Chondrocyte (in vitro differentiated cells): ENCODE data around the gene SLC28A1. TPM values are rescaled to one million over a fixed set of nuclear protein-coding genes. Genes with fewer than 3 reads are reported as not detected.

Source experiments
- DNase-seq: peaks from one replicate; pipeline ENCODE4 v3.0.0; 2021; ENCODE audit warnings: mixed read lengths, low spot score
- H3K27ac Mint-ChIP-seq: one replicate; pipeline ENCODE4 v1.8.0; 2021; ENCODE audit warnings: mild to moderate bottlenecking, moderate library complexity, mixed read lengths; ENCODE audit not compliant: unreplicated experiment
- H3K27me3 Mint-ChIP-seq: 2 replicates; pipeline ENCODE4 v1.8.0; 2021; ENCODE audit warnings: low read depth, mixed read lengths
- H3K36me3 Mint-ChIP-seq: 2 replicates; pipeline ENCODE4 v1.8.0; 2021; ENCODE audit warnings: low read depth, mixed read lengths
- H3K4me1 Mint-ChIP-seq: 2 replicates; pipeline ENCODE4 v1.8.0; 2021; ENCODE audit warnings: low read depth, mild to moderate bottlenecking, mixed read lengths
- H3K4me3 Mint-ChIP-seq: one replicate; pipeline ENCODE4 v1.8.0; 2021; ENCODE audit warnings: mild to moderate bottlenecking, moderate library complexity, mixed read lengths; ENCODE audit not compliant: unreplicated experiment
- H3K9me3 Mint-ChIP-seq: 2 replicates; pipeline ENCODE4 v1.8.0; 2021; ENCODE audit warnings: low read depth, mixed read lengths
- CTCF ChIP-seq: fragments of 200-600 bp; sonication (generic); IDR thresholded peaks from 2 replicates; pipeline ENCODE4 v1.5.0; 2021; ENCODE audit warnings: antibody characterized with exemption, mild to moderate bottlenecking, moderate library complexity
- total RNA-seq: library from RNA; stranded (reverse); gene quantifications from 3 replicates; pipeline ENCODE4 v1.2.1, GENCODE V29; 2021

The SLC28A1 gene
- total RNA-seq, 1 donor from 2014 or later = not detected

GRCh38 chr15:84914351-84914750 lies 29.9 kb downstream of the SLC28A1 start:
- no peaks in the 10 kb centered on the region for H3K27me3 Mint-ChIP-seq
- H3K4me1 Mint-ChIP-seq = peaks cover 61% of the 10 kb centered on the region
- TF ChIP-seq CTCF = no peak
- H3K36me3 Mint-ChIP-seq = no peaks in the 10 kb centered on the region
- no peak overlapping the region for H3K4me3 Mint-ChIP-seq
- DNase-seq = no peak
- H3K9me3 Mint-ChIP-seq = no peaks in the 10 kb centered on the region
- H3K27ac Mint-ChIP-seq = peak overlapping the region; percentile 100

GRCh38 chr15:84914909-84915605 lies 30.6 kb downstream of the SLC28A1 start:
- TF ChIP-seq CTCF = no peak
- Mint-ChIP-seq H3K27ac (peak overlapping the region; percentile 100), H3K27me3 (no peaks in the 10 kb centered on the region), H3K36me3 (no peaks in the 10 kb centered on the region), H3K4me1 (peaks cover 61% of the 10 kb centered on the region), H3K9me3 (no peaks in the 10 kb centered on the region), H3K4me3 (peak overlapping the region; percentile 56)
- no peak for DNase-seq

- TF ChIP-seq CTCF = no peak
- Mint-ChIP-seq H3K36me3 (no peaks in the 10 kb centered on the region), H3K27ac (peak overlapping the region; percentile 100), H3K4me1 (peaks cover 60% of the 10 kb centered on the region), H3K27me3 (no peaks in the 10 kb centered on the region), H3K4me3 (peak overlapping the region; percentile 24), H3K9me3 (no peaks in the 10 kb centered on the region)
- DNase-seq = no peak
Measured at GRCh38 chr15:84915606-84915958, 31.1 kb downstream of the SLC28A1 start.

GRCh38 chr15:84917452-84917851 lies 33.0 kb downstream of the SLC28A1 start:
- Mint-ChIP-seq H3K27ac (no peak overlapping the region), H3K36me3 (no peaks in the 10 kb centered on the region), H3K4me3 (no peak overlapping the region), H3K9me3 (no peaks in the 10 kb centered on the region), H3K27me3 (no peaks in the 10 kb centered on the region), H3K4me1 (peaks cover 46% of the 10 kb centered on the region)
- no peak for TF ChIP-seq CTCF
- no peak for DNase-seq

DNA sequence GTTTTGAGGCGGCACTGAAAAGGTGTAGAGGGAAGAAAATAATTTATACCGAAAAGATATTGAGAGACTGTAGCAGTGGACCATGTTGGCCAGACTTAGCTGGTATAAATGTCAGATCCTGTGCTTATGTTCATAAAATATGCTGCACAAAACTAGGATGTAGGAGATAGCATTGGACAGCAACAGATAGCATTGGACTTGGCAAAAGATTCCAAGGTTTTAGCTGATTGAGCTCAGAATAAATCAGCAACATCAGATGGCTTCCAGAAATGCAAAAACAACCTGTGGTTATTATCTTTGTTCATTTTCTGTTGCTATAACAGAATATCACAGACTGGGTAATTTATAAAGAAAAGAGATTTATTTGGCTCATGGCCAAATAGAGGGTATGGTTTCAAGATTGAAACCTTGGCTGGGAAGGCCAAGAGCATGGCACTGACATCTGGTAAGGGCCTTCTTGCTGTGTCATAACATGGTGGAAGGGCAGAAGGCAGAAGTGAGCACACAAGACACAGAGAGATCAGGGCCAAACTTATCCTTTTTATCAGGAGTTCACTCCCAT lies 34.7 kb downstream of the SLC28A1 start:
- H3K27me3 Mint-ChIP-seq = no peaks in the 10 kb centered on the region
- no peak for DNase-seq
- H3K9me3 Mint-ChIP-seq = no peaks in the 10 kb centered on the region
- H3K4me3 Mint-ChIP-seq = no peak overlapping the region
- no peaks in the 10 kb centered on the region for H3K36me3 Mint-ChIP-seq
- H3K27ac Mint-ChIP-seq = peak overlapping the region; percentile 46
- TF ChIP-seq CTCF = no peak
- peaks cover 36% of the 10 kb centered on the region for H3K4me1 Mint-ChIP-seq
